Embryonic facial prominence (tissue), 1 donor: ENCODE results near the gene PPP2R5E.

ENCODE experiments used
- DNase-seq: peaks from one replicate; pipeline ENCODE4 v3.0.0-alpha.2; 2016; ENCODE audit errors: extremely low spot score

The PPP2R5E gene

DNA sequence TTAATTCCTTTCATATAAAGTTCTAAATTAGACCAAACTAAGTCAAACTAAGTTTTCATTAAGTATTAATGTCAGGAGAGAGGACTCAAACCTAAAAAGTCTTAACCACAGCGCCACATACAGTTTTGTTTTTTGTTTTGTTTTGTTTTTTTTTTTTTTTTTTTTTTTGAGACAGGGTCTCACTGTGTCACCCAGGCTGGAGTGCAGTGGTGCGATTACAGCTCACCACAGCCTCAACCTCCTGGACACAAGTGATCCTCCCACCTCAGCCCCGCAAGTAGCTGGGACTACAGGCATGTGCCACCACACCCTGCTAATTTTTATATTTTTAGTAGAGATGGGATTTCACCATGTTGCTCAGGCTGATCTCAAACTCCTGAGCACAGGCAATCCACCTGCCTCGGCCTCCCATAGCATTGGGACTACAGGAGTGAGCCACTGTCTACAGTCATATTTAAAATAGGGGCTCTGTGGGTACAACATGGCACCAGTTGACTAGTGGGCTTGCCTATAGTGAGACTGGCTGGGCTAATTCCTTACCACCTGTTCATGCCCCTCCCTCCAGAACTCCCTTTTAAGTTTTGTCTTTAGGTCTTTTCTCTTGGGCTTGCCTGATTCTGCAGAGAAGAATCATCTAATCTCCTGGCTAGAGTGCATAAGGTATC, 110.2 kb downstream of the PPP2R5E start:
- DNase-seq: no peak

- no peak for DNase-seq
Measured at GRCh38 chr14:63432228-63432627, 110.9 kb downstream of the PPP2R5E start.

DNA sequence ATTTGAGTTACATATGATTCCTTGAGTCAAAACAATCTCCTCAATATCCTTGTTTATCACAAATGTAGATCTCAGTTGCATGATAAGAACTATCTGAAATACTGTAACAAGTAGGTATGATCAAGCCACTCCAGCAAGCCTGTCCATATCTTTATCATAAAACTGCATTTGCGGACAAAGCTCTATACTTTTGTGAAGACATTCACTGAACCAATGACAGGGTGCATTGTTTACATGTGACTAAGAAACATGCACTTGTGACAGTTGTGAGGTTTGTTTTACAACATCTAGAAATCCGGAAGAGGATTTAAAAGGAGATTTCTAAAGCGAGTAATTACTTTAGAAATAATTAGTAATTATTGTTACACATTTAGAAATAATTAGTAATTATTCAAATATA, 111.7 kb downstream of the PPP2R5E start:
- no peak for DNase-seq

GRCh38 chr14:63428486-63428885, 114.7 kb downstream of the PPP2R5E start:
- DNase-seq: no peak

- no peak for DNase-seq
Measured at GRCh38 chr14:63426838-63427352, 116.3 kb downstream of the PPP2R5E start.

- no peak for DNase-seq
Measured at GRCh38 chr14:63423889-63424288, 119.3 kb downstream of the PPP2R5E start.

- DNase-seq: no peak
Measured at GRCh38 chr14:63423381-63423780, 119.8 kb downstream of the PPP2R5E start.

GRCh38 chr14:63421919-63422318, 121.3 kb downstream of the PPP2R5E start:
- no peak for DNase-seq

DNA sequence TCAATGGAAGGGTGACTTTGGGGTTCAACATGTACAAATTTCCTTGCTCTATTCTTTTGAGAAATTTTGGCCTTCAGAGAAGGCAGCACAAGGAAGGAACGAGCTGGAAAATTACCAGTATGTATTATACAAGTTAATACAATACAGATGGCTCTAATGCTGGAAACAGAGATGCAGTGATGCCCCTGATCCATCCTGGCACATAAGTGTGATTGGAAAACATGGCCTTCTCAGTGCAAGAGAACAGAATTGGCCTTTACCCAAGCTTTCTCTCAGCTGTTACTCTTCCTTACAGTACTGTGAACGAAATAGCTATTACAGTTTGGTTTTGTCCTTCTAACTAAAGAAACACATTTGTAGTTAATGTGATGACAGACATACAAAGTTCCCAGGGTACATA, 122.0 kb downstream of the PPP2R5E start:
- DNase-seq: no peak

DNA sequence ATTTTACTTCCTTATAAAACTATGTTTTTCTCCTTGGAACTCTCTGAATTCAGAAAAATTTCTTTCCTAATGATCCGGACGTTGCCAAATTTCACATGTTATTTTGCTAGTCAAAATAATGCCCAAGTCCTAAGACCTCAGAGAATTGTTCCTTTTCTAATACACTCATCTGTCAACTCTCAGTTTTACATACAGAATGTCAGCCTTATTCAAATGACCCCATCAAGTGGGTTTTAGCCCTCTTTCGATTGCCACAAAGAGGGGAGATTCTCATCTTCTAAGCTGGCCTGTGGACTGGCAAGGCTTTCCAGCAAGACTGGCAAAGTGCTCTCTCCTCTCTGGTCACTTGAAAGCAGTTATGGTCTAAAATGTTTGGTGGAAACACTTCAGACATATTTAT, 125.2 kb downstream of the PPP2R5E start:
- DNase-seq: no peak

- DNase-seq: no peak
Measured at GRCh38 chr14:63413009-63413408, 130.2 kb downstream of the PPP2R5E start.

DNA sequence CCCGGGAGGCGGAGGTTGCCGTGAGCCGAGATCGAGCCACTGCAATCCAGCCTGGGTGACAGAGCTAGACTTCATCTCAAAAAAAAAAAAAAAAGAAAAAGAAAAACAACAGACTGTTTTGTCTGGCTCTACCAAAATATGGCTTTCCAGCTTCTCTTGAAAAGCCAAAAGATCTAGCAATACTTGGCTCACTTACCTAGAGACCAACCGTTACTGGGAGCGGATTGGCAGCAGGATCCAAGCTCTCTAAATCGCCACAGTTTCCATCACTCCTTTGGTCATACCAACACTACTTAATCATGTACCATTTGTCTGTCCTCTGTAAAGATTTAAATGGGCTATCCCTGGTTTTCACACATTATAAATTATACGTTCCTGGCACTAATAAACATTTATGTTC, 136.8 kb downstream of the PPP2R5E start:
- no peak for DNase-seq

GRCh38 chr14:63405715-63406114, 137.5 kb downstream of the PPP2R5E start:
- no peak for DNase-seq

DNA sequence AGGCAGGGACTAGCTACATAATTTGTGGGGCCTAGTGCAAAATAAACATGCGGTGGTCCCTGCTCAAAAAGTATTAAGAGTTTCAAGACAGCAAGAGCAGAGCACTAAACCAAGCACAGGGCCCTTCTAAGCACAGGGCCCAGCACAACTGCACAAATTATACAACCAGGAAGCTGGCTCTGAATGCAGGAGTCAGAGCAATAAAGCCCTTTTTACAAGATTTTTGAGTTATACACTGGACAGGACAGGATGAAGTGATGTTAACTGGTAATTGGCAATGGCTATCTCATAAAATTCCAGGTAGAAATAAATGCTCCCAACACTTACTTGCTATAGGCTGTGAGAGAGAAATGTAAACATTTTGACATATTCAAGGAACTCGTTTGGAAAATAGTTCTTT, 138.3 kb downstream of the PPP2R5E start:
- DNase-seq: no peak

- DNase-seq: no peak
Measured at GRCh38 chr14:63401646-63402045, 141.5 kb downstream of the PPP2R5E start.

GRCh38 chr14:63398952-63399351, 144.2 kb downstream of the PPP2R5E start:
- no peak for DNase-seq

DNA sequence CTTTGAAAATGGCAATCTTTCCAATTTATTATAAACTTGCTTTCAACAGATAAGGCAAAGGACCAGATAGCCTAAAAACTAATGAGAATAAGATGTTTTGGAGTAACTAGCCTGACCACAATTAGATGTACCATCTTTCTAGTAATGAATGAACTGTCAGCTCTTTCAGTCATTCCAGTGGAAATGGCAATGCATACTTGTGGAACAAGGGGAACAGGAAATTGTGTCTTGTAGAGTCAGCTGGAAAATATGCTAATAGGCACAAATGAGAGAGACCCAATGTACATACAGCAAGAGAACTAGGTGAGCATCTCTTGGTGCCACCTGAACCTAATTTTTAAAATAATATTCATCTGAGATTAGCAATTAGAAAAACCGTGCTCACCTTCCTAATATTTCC, 148.3 kb downstream of the PPP2R5E start:
- no peak for DNase-seq

DNA sequence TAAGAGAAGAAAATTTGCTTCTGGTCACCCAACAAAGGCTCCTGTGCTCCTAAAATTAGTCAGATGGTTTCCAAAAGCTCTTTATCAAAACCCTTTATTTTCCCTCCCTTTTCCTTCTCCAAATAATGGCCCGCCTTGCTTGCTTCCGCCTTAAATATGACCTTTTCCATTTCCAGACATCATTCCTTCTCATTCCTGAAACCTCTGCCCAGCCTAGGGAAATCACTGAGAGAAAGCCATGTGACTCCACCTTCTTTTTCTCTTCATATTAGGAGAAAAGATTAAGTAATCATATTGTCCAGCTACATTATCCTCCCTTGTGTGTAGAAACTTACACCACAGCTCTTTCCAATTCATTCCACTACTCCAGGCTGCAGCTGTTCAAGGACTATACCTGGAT, 148.7 kb downstream of the PPP2R5E start:
- no peak for DNase-seq

DNA sequence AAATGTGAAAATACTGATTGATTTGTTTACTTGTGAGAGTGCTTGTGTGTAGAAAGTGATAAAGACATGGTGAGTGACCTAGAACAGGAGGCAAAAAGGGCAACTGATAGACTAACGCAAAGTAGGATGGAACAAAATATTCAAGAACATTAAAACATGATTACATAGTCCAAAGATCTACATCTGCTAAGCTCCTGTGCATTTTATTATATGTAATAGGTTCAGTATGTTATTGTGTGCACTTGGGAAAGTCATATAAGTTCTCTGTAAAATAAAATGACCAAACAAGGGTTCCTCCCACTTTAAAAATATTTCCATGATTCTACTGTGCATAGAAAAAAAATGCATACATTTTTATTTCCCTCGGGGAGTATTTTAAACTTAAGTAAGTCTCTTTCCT, 150.2 kb downstream of the PPP2R5E start:
- no peak for DNase-seq

GRCh38 chr14:63392236-63392635, 150.9 kb downstream of the PPP2R5E start:
- DNase-seq: no peak

GRCh38 chr14:63388766-63389431, 154.3 kb downstream of the PPP2R5E start:
- DNase-seq: no peak

GRCh38 chr14:63387711-63388110, 155.5 kb downstream of the PPP2R5E start:
- no peak for DNase-seq

GRCh38 chr14:63383776-63384367, 159.3 kb downstream of the PPP2R5E start:
- DNase-seq: no peak
